GM18867 (cell line): ENCODE measurements around the gene STPG2.
A peak's percentile ranks its signal among the peaks of the same experiment; 100 is the strongest.
"Not testable (repeated sequence)": the region's sequence is repeated elsewhere in the genome, so short reads cannot be mapped to it uniquely, and the experiment has no call there.

Source experiments
- ATAC-seq: cut with Tn5 transposase; IDR thresholded peaks from one replicate; pipeline ENCODE4 v1.9.1; 2021; ENCODE audit warnings: mild to moderate bottlenecking, moderate library complexity; ENCODE audit not compliant: unreplicated experiment

Gene STPG2

GRCh38 chr4:97646997-97647396 is 496.3 kb downstream of the STPG2 start:
- no peak for ATAC-seq

DNA sequence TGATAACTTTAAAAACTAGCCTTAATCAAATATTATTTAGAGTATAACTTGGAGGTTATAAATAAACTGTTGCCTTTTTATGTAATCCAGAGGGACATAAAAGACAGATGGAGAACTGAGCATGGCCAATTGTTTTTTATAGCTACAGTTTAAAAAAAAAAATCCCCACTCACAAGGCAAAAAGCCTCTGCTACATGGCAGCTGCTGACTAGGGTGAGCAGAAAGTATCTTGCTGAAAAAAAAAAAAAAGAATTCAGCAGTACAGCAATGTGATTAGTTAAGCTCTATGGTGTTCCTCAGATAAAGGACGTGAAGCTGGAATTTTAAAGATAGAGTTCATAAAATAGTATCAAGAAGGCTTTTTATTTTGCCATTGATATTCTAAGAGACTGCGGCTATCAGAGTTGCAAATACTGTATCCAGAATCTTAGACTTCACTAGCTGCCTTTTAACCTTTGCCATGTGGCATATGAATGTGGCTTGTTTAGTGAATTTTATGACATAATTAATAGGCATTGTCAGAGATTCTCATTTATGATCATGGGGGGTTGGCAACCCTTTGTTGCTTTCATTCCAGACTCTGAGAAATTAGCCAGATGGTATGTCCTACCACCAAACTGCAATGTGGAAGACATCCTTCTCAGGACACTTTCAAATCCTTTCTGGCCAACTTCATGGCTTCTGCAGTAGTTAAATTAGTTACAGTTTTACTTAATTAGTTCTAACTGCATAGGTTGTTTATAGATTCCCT is 498.0 kb downstream of the STPG2 start:
- no peak for ATAC-seq

- ATAC-seq, result no peak
These were observed 500.1 kb downstream of the STPG2 start for GRCh38 chr4:97643179-97643578.

DNA sequence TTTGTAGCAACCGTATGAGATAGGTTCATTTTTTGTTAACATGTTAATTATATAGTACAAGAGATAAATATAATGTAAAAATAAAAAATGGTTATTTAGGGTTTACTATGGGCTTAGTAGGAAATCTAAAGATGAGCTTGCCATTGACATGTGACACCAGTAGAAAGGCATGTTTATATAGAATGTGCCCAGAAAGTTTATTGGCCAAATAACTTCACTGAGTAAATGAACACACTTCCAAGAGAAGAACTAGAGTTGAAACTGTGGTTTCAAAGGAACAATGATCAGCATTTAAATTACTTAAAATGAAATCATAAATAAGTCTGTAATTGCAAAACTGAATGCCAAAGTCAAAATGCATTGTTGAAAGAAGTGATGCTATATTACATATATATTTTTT is 503.3 kb downstream of the STPG2 start:
- ATAC-seq, result no peak

DNA sequence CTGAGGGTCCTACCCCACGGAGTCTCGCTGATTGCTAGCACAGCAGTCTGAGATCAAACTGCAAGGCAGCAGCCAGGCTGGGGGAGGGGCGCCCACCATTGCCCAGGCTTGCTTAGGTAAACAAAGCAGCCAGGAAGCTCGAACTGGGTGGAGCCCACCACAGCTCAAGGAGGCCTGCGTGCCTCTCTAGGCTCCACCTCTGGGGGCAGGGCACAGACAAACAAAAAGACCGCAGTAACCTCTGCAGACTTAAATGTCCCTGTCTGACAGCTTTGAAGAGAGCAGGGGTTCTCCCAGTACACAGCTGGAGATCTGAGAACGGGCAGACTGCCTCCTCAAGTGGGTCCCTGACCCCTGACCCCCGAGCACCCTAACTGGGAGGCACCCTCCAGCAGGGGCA is 509.4 kb downstream of the STPG2 start:
- ATAC-seq, result not testable (repeated sequence)

- ATAC-seq, result no peak
These were observed 515.5 kb downstream of the STPG2 start for GRCh38 chr4:97627750-97628149.

DNA sequence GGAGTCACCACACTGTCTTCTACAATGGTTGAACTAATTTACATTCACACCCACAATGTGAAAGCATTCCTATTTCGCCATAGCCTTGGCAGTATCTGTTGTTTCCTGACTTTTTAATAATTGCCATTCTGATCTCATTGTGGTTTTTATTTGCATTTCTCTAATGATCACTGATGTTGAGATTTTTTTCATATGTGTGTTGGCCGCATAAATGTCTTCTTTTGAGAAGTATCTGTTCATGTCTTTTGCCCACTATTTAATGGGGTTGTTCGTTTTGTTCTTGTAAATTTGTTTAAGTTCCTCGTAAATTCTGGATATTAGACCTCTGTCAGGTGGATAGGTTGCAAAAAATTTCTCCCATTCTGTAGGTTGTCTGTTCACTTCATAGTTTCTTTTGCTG is 519.1 kb downstream of the STPG2 start:
- ATAC-seq, result no peak

GRCh38 chr4:97605932-97606331 is 537.3 kb downstream of the STPG2 start:
- no peak for ATAC-seq

DNA sequence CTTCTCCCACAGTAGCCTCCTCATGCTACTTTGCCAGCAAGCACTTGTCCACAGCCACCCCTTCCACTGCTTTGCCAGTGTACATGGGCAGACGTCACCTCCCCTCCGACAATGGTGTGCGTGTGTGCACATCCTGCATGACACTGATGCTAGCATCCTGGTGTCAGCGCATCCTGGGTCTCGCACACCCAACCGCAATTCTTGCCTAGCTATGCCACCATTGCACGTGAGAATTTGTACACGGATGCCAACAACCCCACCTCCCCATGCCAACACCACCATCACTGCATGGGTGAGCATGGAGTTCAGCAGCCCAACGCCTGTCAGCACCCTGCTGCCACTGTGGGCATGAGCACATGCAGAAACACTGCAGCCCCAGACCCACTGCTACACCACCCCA is 550.0 kb downstream of the STPG2 start:
- no peak for ATAC-seq

GRCh38 chr4:97590266-97590665 is 553.0 kb downstream of the STPG2 start:
- no peak for ATAC-seq

DNA sequence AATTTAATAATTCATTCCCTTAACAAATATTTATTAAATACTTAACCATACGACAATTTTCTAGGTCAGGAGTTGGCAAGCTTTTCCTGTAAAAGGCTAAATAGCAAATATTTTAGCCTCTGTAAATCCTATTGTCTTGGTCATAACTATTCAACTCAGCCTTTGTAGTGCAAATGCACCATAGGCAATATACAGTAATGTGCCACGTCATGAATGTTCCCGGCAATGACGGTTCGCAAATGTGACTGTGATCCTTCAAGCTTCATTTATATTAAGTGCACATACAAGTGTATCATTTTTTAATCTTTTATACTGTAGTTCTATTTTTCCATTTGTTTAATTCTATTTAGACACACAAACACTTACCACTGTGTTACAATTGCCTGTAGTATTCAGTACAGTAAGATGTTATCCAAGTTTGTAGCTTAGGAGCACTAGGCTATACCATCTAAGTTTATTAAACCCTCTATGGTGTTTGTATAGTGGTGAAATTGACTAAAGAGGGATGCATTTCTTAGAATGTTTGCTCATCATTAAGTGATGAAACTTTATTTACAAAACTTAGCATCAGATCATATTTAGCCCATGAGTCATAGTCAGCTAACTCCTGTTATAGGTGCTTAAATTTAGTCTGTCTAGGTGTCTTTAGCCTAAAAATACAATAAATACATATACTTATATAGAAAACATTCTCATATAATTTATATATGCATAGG is 553.6 kb downstream of the STPG2 start:
- ATAC-seq, result no peak

- no peak for ATAC-seq
These were observed 555.4 kb downstream of the STPG2 start for GRCh38 chr4:97587912-97588311.

DNA sequence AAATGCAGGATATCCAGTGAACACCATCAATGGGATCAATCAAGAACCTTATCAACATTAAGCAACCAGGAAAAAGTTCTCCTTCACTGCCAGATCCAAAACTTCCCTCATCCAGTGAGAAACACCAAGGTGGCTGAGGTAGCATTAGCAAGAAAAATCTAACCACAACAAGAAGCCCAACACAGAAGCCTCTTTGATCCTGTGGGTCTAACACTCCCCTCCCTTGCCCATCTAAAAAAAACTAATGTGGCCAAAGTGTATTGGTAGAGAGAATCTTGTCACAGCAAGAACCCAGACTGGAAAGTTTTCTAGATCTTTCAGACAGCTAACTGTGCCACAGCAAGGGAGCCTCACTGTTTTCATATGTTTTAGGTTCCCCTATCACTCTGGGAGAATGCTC is 558.0 kb downstream of the STPG2 start:
- ATAC-seq, result no peak

- ATAC-seq, result no peak
These were observed 560.4 kb downstream of the STPG2 start for GRCh38 chr4:97582890-97583289.

DNA sequence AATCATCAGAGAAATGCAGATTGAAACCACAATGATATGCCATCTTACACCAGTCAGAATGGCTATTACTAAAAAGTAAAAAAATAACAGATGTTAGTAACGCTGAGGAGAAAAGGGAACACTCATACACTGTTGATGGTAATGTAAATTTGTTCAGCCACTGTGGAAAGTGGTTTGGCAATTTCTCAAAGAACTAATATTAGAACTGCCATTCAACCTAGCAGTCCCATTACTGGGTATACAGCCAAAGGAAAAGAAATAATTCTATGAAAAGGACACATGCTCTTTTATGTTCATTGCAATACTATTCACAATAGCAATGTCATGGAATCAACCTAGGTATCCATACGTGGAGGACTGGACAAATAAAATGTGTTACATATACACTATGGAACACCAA is 566.3 kb downstream of the STPG2 start:
- no peak for ATAC-seq

DNA sequence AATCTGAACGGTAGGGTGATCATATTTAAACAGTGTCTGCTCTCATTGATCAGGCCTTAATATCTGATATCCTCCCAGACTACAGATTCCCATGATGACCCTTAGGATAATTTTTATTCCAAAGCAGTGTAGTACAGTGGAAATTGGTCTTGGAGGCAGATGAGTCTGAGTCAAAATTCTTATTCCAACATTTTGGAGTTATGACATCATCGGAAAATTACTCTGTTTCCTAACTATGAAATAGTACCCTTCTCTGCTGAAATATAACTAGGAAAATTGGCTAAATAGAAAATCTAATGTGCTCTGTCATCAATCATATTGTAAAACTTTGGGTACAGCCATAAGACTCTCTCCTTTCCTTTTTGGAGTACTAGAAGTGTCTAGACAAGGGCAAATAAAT is 583.3 kb downstream of the STPG2 start:
- no peak for ATAC-seq

GRCh38 chr4:97558204-97558778 is 585.0 kb downstream of the STPG2 start:
- no peak for ATAC-seq

- not testable (repeated sequence) for ATAC-seq
These were observed 592.6 kb downstream of the STPG2 start for GRCh38 chr4:97550637-97551036.

DNA sequence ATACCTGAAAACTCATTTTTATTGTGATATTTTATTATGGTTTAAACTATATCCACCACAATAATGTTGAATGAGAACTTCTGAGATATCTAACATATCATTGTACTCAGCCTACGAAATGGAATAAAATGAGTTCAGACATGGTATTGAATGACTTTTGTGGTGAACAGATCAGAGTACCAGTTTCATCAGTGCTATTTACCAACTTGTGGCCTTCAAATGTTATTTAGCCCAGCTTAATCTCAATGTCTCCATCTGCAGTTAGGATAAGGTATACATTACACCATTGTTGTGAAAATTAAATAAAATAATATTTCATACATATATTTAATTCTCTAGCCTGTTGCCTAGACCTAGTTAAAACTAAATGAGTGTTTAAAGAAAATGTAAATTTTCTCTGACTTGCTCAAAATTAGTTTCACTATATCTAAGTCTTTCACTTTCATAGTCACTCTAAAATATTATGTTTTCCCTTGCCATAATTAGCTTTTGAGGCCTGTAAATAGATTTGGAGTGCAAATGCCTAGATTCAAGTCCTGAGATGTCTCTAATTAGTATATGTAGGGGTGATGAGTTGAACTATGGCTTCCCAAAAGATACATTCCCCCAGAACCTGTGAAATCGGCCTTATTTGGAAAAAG is 594.2 kb downstream of the STPG2 start:
- ATAC-seq, result peak; percentile 68

DNA sequence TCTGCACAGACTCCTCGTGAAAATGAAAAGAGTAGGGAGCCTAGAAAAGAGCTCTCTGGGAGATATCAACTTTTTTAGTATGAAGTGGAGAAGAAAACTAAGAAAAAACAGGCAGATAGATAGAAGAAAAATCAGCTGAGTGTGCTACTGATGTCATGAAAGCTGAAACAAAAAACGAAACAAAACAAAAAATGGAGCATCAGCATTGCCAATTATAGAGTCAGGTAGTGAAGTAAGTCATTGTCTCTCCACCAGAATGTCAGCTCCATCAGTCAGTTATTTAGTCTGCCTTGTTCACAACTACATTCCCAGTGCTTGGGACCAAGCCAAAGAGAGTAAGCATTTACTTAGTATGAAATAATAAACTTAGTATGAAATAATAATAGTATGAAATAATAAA is 595.1 kb downstream of the STPG2 start:
- peak; percentile 46 for ATAC-seq

DNA sequence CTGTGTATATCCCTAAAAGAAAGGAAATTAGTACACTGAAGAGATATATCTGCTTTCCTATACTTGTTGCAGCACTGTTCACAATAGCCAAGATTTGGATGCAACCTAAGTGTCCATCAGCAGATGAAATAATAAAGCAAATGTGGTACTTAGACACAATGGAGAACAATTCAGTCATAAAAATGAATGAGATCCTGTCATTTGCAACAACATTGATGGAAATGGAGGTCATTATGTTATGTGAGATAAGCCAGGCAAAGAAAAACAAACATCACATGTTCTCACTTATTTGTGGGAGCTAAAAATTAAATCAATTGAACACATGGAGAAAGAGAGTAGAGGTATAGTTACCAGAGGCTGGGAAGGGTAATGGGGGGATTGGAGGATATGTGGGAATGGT is 611.9 kb downstream of the STPG2 start:
- ATAC-seq, result no peak

DNA sequence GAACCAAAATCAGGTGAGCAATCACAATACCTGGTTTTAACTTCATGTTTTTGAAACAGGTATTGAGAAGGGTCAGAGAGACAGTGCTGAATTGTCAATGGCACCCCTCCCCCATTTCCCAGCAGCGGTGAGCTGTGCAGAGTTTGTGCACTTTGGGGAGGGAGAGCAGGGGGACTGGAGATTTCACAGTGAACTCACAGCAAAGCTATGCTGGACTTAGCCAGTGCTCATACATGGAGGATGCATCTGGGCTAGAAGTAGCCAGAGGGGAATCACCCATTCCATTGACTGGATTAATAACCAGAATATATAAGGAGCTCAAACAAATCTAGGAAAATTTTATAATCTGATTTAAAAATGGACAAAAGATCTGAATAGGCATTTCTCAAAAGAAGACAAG is 612.6 kb downstream of the STPG2 start:
- ATAC-seq, result no peak
